Caco-2 (cell line): ENCODE data around the gene LHX3. TPM values are rescaled to one million over a fixed set of nuclear protein-coding genes. Genes with fewer than 3 reads are reported as not detected.

Experiments
- BruUV-seq: library from RNA; stranded (reverse); fragments of 400-500 nt; replicated peaks from 2 replicates; lab custom pipeline; 2021; lab: Mats Ljungman, UMichigan
- CTCF ChIA-PET: fragments of 300-600 bp; sonication (Branson Sonifier 250); formaldehyde crosslinking; loops from one replicate; lab custom pipeline; 2022; ENCODE audit warnings: antibody characterized with exemption; lab: Charles Lee
- POLR2A ChIA-PET: fragments of 300-600 bp; sonication (Branson Sonifier 250); formaldehyde crosslinking; loops from one replicate; lab custom pipeline; 2022; ENCODE audit warnings: antibody characterized with exemption; lab: Charles Lee
- DNase-seq, 2 experiments: peaks; one replicate each; pipeline versions ENCODE4 v3.0.0 to v3.0.0-alpha.2; 2020 to 2022
- H3K27me3 ChIP-seq: replicated peaks from 2 replicates; pipeline ENCODE4 v1.6.0; 2011; ENCODE audit warnings: low read length; ENCODE audit not compliant: control insufficient read depth, insufficient read depth
- H3K36me3 ChIP-seq: 2 replicates; pipeline ENCODE4 v1.5.1; 2011; ENCODE audit warnings: low read length; ENCODE audit not compliant: control insufficient read depth, insufficient read depth
- H3K4me1 ChIP-seq: fragments of 250-450 bp; sonication (Bioruptor Pico); 2 replicates; pipeline ENCODE4 v1.5.1; 2020; ENCODE audit warnings: mild to moderate bottlenecking
- H3K4me3 ChIP-seq: 2 replicates; pipeline ENCODE4 v1.5.1; 2011; ENCODE audit warnings: low read depth, mild to moderate bottlenecking, control low read depth, low read length
- H3K9me3 ChIP-seq: fragments of 250-450 bp; sonication (Bioruptor Pico); 2 replicates; pipeline ENCODE4 v1.5.1; 2020; ENCODE audit warnings: mild to moderate bottlenecking, moderate library complexity
- H3K27ac Mint-ChIP-seq: one replicate; pipeline ENCODE4 v1.8.0; 2022; ENCODE audit warnings: mixed read lengths; ENCODE audit not compliant: unreplicated experiment
- H3K27me3 Mint-ChIP-seq: one replicate; pipeline ENCODE4 v1.8.0; 2022; ENCODE audit warnings: mixed read lengths; ENCODE audit not compliant: insufficient read depth, unreplicated experiment
- H3K36me3 Mint-ChIP-seq: one replicate; pipeline ENCODE4 v1.8.0; 2022; ENCODE audit warnings: mild to moderate bottlenecking, mixed read lengths; ENCODE audit not compliant: insufficient read depth, unreplicated experiment
- H3K4me1 Mint-ChIP-seq: one replicate; pipeline ENCODE4 v1.8.0; 2022; ENCODE audit warnings: low read depth, mixed read lengths; ENCODE audit not compliant: unreplicated experiment
- H3K4me3 Mint-ChIP-seq: one replicate; pipeline ENCODE4 v1.8.0; 2022; ENCODE audit warnings: mild to moderate bottlenecking, moderate library complexity, mixed read lengths; ENCODE audit not compliant: unreplicated experiment
- H3K9me3 Mint-ChIP-seq: one replicate; pipeline ENCODE4 v1.8.0; 2022; ENCODE audit warnings: mixed read lengths; ENCODE audit not compliant: unreplicated experiment
- intact Hi-C: fragments of 100-400 bp; cut with micrococcal nuclease; formaldehyde crosslinking; loops from one replicate; pipeline ENCODE4 v1.10.0; 2022; ENCODE audit not compliant: unreplicated experiment
- total RNA-seq: library from RNA; stranded (reverse); gene quantifications from 2 replicates; pipeline ENCODE4 v1.2.3, GENCODE V29; 2022
- TF ChIP-seq, protein P1 (sequence below), 2 experiments: fragments of 200-600 bp in 1 of 2; IDR thresholded peaks; 1 replicate in 1 of 2; 2 replicates in 1 of 2; pipeline versions ENCODE4 v1.5.1 to v1.8.0; 2011 to 2022; ENCODE audit warnings: antibody characterized with exemption in 1 of 2, control low read depth in 1 of 2, inconsistent platforms in 1 of 2, low read depth in 1 of 2, low read length in 1 of 2, mild to moderate bottlenecking in 1 of 2, moderate library complexity in 1 of 2; ENCODE audit not compliant: insufficient read depth in 1 of 2, severe bottlenecking in 1 of 2, unreplicated experiment in 1 of 2

Gene LHX3
- total RNA-seq, 1 experiment from 2014 or later: 1.2 TPM

- peaks cover 4% of the 10 kb centered on the region for H3K36me3 Mint-ChIP-seq
- Histone ChIP-seq H3K9me3 (no peaks in the 10 kb centered on the region), H3K4me3 (no peak overlapping the region), H3K4me1 (no peaks in the 10 kb centered on the region), H3K36me3 (no peaks in the 10 kb centered on the region), H3K27me3 (no peaks in the 10 kb centered on the region)
- no peaks in the 10 kb centered on the region for H3K4me1 Mint-ChIP-seq
- ChIA-PET POLR2A (no interaction called here), CTCF (no interaction called here)
- H3K27ac Mint-ChIP-seq: no peak overlapping the region
- TF ChIP-seq, protein P1, sequence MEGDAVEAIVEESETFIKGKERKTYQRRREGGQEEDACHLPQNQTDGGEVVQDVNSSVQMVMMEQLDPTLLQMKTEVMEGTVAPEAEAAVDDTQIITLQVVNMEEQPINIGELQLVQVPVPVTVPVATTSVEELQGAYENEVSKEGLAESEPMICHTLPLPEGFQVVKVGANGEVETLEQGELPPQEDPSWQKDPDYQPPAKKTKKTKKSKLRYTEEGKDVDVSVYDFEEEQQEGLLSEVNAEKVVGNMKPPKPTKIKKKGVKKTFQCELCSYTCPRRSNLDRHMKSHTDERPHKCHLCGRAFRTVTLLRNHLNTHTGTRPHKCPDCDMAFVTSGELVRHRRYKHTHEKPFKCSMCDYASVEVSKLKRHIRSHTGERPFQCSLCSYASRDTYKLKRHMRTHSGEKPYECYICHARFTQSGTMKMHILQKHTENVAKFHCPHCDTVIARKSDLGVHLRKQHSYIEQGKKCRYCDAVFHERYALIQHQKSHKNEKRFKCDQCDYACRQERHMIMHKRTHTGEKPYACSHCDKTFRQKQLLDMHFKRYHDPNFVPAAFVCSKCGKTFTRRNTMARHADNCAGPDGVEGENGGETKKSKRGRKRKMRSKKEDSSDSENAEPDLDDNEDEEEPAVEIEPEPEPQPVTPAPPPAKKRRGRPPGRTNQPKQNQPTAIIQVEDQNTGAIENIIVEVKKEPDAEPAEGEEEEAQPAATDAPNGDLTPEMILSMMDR (IDR thresholded peaks at IDR 0.05; ENCODE audit: insufficient read depth in 1 of 2, low read depth in 1 of 2, low read length in 1 of 2, severe bottlenecking in 1 of 2, unreplicated experiment in 1 of 2): no peak
- no peak overlapping the region for H3K4me3 Mint-ChIP-seq
- no peak for DNase-seq
- intact Hi-C loops: no loop called here
- no peaks in the 10 kb centered on the region for H3K27me3 Mint-ChIP-seq
- H3K9me3 Mint-ChIP-seq: no peaks in the 10 kb centered on the region
- no TSS peak for BruUV-seq
These were observed 47.4 kb upstream of the LHX3 start for GRCh38 chr9:136252281-136252680.

DNA sequence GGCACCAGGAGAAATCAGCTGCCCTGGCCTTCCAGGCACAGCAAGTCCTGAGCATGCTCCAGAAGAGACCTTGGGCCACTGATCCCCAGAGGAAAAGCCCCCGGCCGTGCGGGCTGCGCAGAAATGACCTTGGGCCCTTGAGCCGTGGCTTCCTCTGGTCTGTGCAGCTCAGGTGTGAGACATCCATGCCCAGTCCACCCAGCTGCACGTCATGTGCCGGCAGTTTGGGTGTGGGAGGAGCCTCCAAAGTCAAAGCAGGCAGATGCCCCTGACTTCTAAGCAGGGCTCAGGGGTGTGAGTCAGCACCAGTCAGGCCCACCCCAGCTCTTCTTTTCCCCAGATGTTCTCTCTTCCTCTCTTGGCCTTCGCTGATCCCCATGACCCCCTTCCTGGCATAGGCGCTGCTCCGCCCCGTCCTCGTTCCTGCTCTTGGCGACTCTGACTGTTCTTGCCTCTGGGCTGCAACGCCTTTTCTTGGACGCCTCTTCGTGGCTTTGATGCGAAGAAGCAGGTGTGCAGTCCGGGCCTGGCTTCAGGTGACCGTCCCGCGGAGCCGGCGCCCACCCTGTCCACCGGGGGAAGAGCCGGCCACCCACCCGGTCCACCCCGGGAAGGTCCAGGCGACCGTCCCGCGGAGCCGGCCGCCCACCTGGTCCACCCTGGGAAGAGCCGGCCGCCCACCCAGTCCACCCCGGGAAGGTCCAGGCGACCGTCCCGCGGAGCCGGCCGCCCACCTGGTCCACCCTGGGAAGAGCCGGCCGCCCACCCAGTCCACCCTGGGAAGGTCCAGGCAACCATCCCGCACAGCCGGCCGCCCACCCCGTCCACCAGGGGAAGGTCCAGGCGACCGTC is 46.6 kb upstream of the LHX3 start:
- TF ChIP-seq, protein P1 (IDR thresholded peaks at IDR 0.05; ENCODE audit: insufficient read depth in 1 of 2, low read depth in 1 of 2, low read length in 1 of 2, severe bottlenecking in 1 of 2, unreplicated experiment in 1 of 2): no peak
- no TSS peak for BruUV-seq
- Mint-ChIP-seq H3K4me3 (no peak overlapping the region), H3K27me3 (no peaks in the 10 kb centered on the region), H3K4me1 (no peaks in the 10 kb centered on the region), H3K27ac (no peak overlapping the region), H3K9me3 (no peaks in the 10 kb centered on the region), H3K36me3 (peaks cover 4% of the 10 kb centered on the region)
- no peak for DNase-seq
- H3K9me3 ChIP-seq: no peaks in the 10 kb centered on the region
- no peak overlapping the region for H3K4me3 ChIP-seq
- CTCF ChIA-PET: no interaction called here
- no peaks in the 10 kb centered on the region for H3K27me3 ChIP-seq
- no peaks in the 10 kb centered on the region for H3K36me3 ChIP-seq
- POLR2A ChIA-PET: no interaction called here
- H3K4me1 ChIP-seq: 0 out of 2 replicates have a peak, but pooled peaks cover under 1% of the 10 kb centered on the region
- intact Hi-C loops: no loop called here

DNA sequence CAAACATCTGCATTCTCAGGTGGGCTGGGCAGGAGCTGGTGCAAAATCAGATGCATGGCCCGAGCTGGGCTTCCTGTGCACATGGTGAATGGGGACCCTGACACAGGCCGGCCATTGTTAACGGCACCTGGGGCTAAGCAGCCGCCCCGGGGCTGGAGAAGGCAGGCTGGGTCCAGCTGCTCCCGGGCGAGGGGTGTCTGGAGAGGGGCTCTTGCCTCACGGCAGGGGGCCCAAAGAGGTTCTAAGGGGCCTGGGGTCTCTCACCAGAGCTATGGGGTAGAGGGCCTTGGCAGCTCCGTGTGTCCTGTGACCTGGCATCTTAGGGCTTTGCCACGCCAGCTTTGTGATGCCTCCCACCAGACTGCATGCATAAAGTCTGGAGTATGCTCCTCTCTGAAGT is 45.7 kb upstream of the LHX3 start:
- POLR2A ChIA-PET: no interaction called here
- Histone ChIP-seq H3K36me3 (no peaks in the 10 kb centered on the region), H3K4me1 (peaks cover 6% of the 10 kb centered on the region; the same call in 1 of the 2 replicates), H3K9me3 (no peaks in the 10 kb centered on the region), H3K27me3 (no peaks in the 10 kb centered on the region), H3K4me3 (no peak overlapping the region)
- H3K27me3 Mint-ChIP-seq: no peaks in the 10 kb centered on the region
- BruUV-seq: no TSS peak
- no peak overlapping the region for H3K4me3 Mint-ChIP-seq
- DNase-seq: no peak
- no peaks in the 10 kb centered on the region for H3K9me3 Mint-ChIP-seq
- intact Hi-C loops: no loop called here
- CTCF ChIA-PET: interaction anchor here (0.6 kb wide), 1 partner anchor 118 kb away, joined by 3 read pairs; no protein-coding TSS in a partner anchor
- no peaks in the 10 kb centered on the region for H3K36me3 Mint-ChIP-seq
- TF ChIP-seq, protein P1 (IDR thresholded peaks at IDR 0.05; ENCODE audit: insufficient read depth in 1 of 2, low read depth in 1 of 2, low read length in 1 of 2, severe bottlenecking in 1 of 2, unreplicated experiment in 1 of 2): no peak
- H3K4me1 Mint-ChIP-seq: no peaks in the 10 kb centered on the region
- H3K27ac Mint-ChIP-seq: no peak overlapping the region
